OCI-LY3 (cell line): ENCODE results near the gene PET100.

Experiments
- EZH2phosphoT487 ChIP-seq: fragments of 200-600 bp; shearing (Covaris generic); IDR thresholded peaks from 2 replicates; pipeline ENCODE4 v1.6.1; 2018; ENCODE audit warnings: antibody characterized with exemption, mixed run types, low read depth
- TF ChIP-seq, protein P1 (sequence below): fragments of 200-600, 300-600 bp; sonication (generic); IDR thresholded peaks from 2 replicates; pipeline ENCODE4 v1.5.1; 2014; ENCODE audit warnings: antibody characterized with exemption, low read length, low read depth

DNA sequence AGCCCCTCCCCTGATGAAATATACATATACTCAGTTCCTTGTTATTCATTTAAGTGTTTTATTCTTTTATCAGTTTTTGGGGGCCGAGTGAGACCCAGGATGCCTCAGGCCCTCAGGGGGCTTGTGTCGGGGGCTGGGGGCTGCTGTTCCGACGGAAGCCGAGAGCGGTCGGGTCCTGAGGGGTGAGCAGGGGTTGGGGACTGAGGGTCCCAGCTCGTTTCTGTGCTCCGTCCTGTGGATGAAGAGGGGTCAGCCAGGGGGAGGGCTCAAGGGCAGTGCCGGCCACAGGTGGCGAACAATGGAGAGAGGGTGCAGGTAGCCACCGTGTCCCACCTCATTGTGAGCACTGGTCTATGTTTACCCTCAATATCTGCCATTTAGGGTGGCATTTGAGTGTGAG lies 2.0 kb downstream of the PET100 start:
- TF ChIP-seq EZH2phosphoT487 = no peak
- TF ChIP-seq, protein P1, sequence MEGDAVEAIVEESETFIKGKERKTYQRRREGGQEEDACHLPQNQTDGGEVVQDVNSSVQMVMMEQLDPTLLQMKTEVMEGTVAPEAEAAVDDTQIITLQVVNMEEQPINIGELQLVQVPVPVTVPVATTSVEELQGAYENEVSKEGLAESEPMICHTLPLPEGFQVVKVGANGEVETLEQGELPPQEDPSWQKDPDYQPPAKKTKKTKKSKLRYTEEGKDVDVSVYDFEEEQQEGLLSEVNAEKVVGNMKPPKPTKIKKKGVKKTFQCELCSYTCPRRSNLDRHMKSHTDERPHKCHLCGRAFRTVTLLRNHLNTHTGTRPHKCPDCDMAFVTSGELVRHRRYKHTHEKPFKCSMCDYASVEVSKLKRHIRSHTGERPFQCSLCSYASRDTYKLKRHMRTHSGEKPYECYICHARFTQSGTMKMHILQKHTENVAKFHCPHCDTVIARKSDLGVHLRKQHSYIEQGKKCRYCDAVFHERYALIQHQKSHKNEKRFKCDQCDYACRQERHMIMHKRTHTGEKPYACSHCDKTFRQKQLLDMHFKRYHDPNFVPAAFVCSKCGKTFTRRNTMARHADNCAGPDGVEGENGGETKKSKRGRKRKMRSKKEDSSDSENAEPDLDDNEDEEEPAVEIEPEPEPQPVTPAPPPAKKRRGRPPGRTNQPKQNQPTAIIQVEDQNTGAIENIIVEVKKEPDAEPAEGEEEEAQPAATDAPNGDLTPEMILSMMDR = no peak
